A549 (cell line): ENCODE data around the gene PCDHB12.
"Not testable (repeated sequence)": the region's sequence is repeated elsewhere in the genome, so short reads cannot be mapped to it uniquely, and the experiment has no call there.

Experiments used
- BHLHE40 ChIP-seq: IDR thresholded peaks from 2 replicates; pipeline ENCODE4 v1.6.1; 2012; ENCODE audit warnings: low read depth, low read length, inconsistent platforms
- CTCF ChIP-seq: fragments of >200 bp; sonication (Bioruptor Twin); formaldehyde crosslinking; IDR thresholded peaks from 3 replicates; pipeline ENCODE4 v1.5.1; 2016
- ESRRA ChIP-seq: fragments of 150-350 bp; IDR thresholded peaks from 2 replicates; pipeline ENCODE4 v1.6.1; 2014; ENCODE audit warnings: mild to moderate bottlenecking, low read length, borderline replicate concordance
- HOXB13 ChIP-seq: fragments of 250-450 bp; sonication (Bioruptor Pico); IDR thresholded peaks from 2 replicates; pipeline ENCODE4 v1.5.0; 2020; ENCODE audit warnings: low read depth, mild to moderate bottlenecking, moderate library complexity
- KDM5A ChIP-seq: fragments of 200-600 bp; sonication (generic); IDR thresholded peaks from 2 replicates; pipeline ENCODE4 v1.6.1; 2016; ENCODE audit warnings: antibody characterized with exemption, mild to moderate bottlenecking
- MAX ChIP-seq: IDR thresholded peaks from 2 replicates; pipeline ENCODE4 v1.6.1; 2012
- MAZ ChIP-seq: fragments of 150-350 bp; IDR thresholded peaks from 2 replicates; pipeline ENCODE4 v1.6.1; 2014; ENCODE audit warnings: antibody characterized with exemption, low read depth, low read length, borderline replicate concordance
- REST ChIP-seq: fragments of 200-600 bp; sonication (generic); IDR thresholded peaks from 2 replicates; pipeline ENCODE4 v1.6.1; 2016; ENCODE audit warnings: antibody characterized with exemption, mild to moderate bottlenecking, moderate library complexity
- SMC3 ChIP-seq: fragments of >200 bp; sonication (Bioruptor Twin); formaldehyde crosslinking; IDR thresholded peaks from 3 replicates; pipeline ENCODE4 v1.6.1; 2018; ENCODE audit warnings: inconsistent platforms
- USF2 ChIP-seq: fragments of 450-650 bp; IDR thresholded peaks from 2 replicates; pipeline ENCODE4 v1.6.1; 2014; ENCODE audit warnings: antibody characterized with exemption

- TF ChIP-seq SMC3; CTCF; MAZ; BHLHE40; KDM5A; ESRRA; HOXB13 (CRISPR knock-in tag); MAX; USF2; REST: not testable (repeated sequence)
Observed at GRCh38 chr5:141210849-141211248, 2.3 kb downstream of the PCDHB12 start.
